ENCODE measurements around the gene ADAM19. TPM values are rescaled to one million over a fixed set of nuclear protein-coding genes. Genes with fewer than 3 reads are reported as not detected.

The ADAM19 gene
- total and polyA plus RNA-seq, 12 donors, result 5.5 to 49.6 (median 18.2) TPM

DNA sequence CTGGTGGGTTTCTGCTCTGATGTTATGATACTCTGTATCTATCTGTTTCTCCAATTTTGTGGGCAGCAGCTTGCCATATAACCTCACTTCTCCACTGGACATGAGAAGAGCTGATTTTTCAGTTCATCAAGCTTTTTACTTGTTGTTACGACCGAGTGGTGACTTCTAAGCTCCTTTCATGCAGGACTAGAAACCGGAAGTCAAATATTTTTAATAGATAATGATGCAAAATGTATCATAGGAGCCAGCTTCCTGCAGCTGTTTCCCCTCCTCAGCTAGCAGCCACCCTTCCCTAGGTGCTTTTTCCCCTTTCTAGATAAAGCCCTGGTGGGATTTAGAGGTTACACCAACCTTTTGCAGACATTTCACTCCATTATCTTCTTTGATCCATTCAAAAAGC is 17.0 kb upstream of the ADAM19 start:
- no peak for DNase-seq
- TF ChIP-seq, protein P1, sequence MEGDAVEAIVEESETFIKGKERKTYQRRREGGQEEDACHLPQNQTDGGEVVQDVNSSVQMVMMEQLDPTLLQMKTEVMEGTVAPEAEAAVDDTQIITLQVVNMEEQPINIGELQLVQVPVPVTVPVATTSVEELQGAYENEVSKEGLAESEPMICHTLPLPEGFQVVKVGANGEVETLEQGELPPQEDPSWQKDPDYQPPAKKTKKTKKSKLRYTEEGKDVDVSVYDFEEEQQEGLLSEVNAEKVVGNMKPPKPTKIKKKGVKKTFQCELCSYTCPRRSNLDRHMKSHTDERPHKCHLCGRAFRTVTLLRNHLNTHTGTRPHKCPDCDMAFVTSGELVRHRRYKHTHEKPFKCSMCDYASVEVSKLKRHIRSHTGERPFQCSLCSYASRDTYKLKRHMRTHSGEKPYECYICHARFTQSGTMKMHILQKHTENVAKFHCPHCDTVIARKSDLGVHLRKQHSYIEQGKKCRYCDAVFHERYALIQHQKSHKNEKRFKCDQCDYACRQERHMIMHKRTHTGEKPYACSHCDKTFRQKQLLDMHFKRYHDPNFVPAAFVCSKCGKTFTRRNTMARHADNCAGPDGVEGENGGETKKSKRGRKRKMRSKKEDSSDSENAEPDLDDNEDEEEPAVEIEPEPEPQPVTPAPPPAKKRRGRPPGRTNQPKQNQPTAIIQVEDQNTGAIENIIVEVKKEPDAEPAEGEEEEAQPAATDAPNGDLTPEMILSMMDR (IDR thresholded peaks at IDR 0.05), result no peak
- Histone ChIP-seq H3K4me3 (no peak overlapping the region), H3K27me3 (no peaks in the 10 kb centered on the region), H3K9me3 (no peaks in the 10 kb centered on the region), H3K36me3 (no peaks in the 10 kb centered on the region), H3K4me1 (peaks cover 0 to 56% (median 12%) of the 10 kb centered on the region in 9 donors), H3K27ac (peak overlapping the region in 1 of 10 donors; percentile 15)
- intact Hi-C loops (cut with DNase I), result no loop called here
- 31 to 61% methylated on average over 3 of the region's 3 CpGs for WGBS, 2 donors
- peak in 2 of 8 donors; percentile 24 to 48 for ATAC-seq

DNA sequence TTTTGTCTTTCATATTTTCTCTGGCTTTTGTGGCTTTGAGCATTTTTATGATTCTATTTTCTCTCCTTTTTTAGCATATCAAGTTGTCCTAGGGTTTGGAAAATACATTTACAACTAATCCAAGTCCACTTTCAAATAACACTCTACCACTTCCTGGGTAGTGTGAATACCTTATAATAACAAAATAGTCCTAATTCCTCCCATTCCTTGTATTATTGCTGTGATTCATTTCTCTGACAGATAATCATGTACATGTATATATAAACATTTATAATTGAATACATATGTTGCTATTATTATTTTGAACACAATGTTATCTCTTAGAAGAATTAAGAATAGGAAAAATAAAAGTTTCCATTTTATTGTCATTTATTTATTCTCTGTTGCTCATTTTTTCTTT is 14.9 kb upstream of the ADAM19 start:
- no peak overlapping the region for H3K27ac ChIP-seq
- no peak for ATAC-seq
- no peak overlapping the region for H3K4me3 ChIP-seq
- H3K27me3 ChIP-seq, result no peaks in the 10 kb centered on the region
- H3K9me3 ChIP-seq, result no peaks in the 10 kb centered on the region
- no peaks in the 10 kb centered on the region for H3K36me3 ChIP-seq
- peaks cover 0 to 37% (median 12%) of the 10 kb centered on the region in 9 donors for H3K4me1 ChIP-seq
- intact Hi-C loops (cut with DNase I), result no loop called here
- no peak for DNase-seq
- TF ChIP-seq, protein P1 (IDR thresholded peaks at IDR 0.05), result no peak

DNA sequence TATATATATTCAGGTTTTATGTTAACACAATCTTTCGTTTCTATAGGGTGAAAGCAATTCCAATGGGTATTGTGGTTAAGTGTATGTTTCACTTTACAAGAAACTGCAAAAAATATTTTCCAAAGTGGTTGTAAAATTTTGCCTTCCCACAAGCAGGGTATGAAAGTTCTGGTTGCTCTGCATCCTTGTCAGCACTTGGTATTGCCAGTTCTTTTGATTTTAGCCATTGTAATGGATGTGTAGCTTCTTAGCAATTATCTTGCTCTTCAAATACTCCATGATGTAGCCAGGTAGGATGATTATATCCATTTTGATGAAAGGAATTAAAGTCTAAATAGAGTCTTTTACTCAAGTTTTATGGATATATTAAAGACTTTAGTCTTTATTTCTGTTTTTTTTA is 9.1 kb upstream of the ADAM19 start:
- TF ChIP-seq, protein P1 (IDR thresholded peaks at IDR 0.05), result no peak
- H3K4me1 ChIP-seq, result peaks cover 0 to 13% (median 0%) of the 10 kb centered on the region in 9 donors
- no peaks in the 10 kb centered on the region for H3K36me3 ChIP-seq
- H3K27ac ChIP-seq, result no peak overlapping the region
- no peak for DNase-seq
- intact Hi-C loops (cut with DNase I), result no loop called here
- peaks cover 0 to 5% (median 0%) of the 10 kb centered on the region in 11 donors for H3K9me3 ChIP-seq
- 91 to 97% methylated on average over 1 of the region's 1 CpG for WGBS, 2 donors
- no peaks in the 10 kb centered on the region for H3K27me3 ChIP-seq
- no peak for ATAC-seq
- H3K4me3 ChIP-seq, result no peak overlapping the region

DNA sequence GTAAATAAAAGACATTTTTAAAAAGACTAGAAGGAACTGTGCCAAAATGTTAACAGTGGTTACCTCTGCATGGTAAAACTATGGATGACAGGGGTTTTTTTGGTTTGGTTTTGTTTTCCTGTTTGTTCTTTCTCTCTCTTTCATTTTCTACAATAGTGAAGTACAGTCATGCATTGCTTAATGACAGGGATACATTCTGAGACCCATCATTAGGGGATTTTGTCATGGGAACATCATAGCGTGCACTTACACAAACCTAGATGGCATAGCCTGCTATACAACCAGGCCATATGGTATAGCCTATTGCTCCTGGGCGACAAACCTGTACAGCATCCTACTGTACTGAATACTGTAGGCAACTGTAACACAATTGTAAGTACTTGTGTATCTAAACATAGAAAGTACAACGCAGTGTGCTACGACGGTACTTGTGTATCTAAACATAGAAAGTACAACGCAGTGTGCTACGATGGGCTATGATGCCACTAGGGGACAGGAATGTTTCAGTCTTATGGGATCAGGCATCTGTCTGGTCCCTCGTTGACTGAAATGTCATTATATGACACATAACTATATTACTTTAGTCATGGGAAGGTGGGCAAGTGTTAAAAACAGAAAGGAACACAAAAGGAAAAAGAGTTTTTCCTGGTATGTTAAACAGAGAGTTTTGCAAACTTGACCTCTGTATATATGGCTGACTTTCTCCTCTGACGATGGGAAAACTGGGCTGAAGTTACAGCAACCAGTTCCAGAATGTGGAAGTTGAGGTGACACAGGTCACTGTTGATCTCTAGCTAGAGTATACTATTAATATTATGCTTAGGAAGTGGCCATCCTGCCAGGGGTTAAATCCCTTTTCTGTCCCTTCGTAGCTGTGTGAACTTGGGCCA is 7.4 kb upstream of the ADAM19 start:
- DNase-seq, result no peak
- peak in 7 of 8 donors; percentile 65 to 95 (median 82) for ATAC-seq
- Histone ChIP-seq H3K4me3 (no peak overlapping the region), H3K27ac (peak overlapping the region in 1 of 10 donors; percentile 43), H3K36me3 (no peaks in the 10 kb centered on the region), H3K27me3 (no peaks in the 10 kb centered on the region), H3K4me1 (peaks cover 0 to 13% (median 0%) of the 10 kb centered on the region in 9 donors), H3K9me3 (peaks cover 0 to 5% (median 0%) of the 10 kb centered on the region in 11 donors)
- intact Hi-C loops (cut with DNase I), result no loop called here
- TF ChIP-seq, protein P1 (IDR thresholded peaks at IDR 0.05), result peak in 2 of 9 donors; percentile 31 to 43
- WGBS, 2 donors, result 47% methylated on average over 10 of the region's 10 CpGs
